Activated CD8-positive, alpha-beta memory T cell treated with anti-CD3 and anti-CD28 coated beads, Interleukin-2, amount 50 U/mL, for 24 hours (primary cell): ENCODE results near the gene HS3ST3A1.
"Not testable (repeated sequence)": the region's sequence is repeated elsewhere in the genome, so short reads cannot be mapped to it uniquely, and the experiment has no call there.

Source experiments
- DNase-seq: peaks from one replicate; pipeline ENCODE4 v3.0.0-alpha.2; 2020; ENCODE audit errors: extremely low read depth

HS3ST3A1 gene

DNA sequence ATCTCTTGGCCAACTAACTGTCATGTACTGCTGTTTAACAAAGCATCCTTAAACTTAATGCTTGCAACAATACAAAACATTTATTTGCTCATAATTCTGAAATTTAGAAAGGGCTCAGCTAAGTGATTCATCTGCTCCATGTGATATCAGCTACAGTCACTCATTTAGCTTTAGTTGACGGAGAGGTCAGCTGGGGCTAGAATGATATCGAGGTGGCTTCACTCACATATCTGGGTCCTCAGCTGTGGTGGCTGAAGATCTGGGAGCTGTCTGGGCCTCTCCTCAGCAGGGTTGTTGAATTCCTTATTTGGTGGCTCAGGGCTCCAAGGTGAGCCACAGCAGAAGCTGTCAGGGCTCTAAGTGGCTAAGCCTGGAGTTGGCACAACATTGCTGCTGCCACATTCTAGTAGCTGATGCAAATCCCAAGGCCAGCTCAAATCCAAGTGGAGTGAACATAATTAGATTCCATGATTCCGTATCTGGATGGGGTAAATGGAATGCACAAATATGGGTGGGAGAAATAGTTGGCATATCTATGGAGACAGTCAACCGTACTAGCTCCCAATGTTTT is 62.8 kb downstream of the HS3ST3A1 start:
- no peak for DNase-seq

DNA sequence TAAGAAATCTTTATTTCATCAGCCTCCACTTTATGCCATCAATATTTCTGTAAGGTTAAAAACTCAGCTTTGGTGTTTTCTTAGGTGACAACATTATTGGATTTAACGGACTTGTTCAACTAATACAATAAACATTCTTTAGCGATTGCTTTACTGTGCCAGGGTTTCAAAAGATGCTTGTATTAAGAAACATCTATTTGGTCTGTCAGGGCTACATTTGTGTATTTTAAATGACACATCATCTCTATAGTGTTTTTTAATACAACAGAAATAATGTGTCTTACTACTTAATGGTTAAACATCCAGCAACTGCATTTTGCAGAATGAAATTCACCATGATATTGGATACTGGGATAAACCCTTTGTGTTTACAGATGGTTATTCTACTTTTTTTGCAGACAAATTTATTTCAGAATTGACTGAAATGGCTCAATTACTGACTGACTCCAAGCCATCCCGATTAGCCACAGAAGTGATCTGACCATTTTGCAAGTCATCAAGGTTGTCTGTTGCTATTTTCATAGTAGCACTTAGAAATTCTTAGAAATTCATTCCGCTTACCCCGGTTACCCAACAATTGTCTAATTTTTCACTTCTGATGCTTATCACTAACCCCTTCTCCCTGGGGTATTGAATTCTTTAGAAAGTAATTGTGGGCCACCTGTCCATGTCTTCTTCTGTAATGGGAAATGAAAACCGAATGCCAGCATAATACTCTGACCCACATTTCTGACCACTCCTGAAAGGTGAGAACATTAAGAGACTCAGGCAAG is 63.7 kb downstream of the HS3ST3A1 start:
- no peak for DNase-seq

- DNase-seq: no peak
These were observed 64.5 kb downstream of the HS3ST3A1 start for GRCh38 chr17:13537167-13537731.

- no peak for DNase-seq
These were observed 66.8 kb downstream of the HS3ST3A1 start for GRCh38 chr17:13534946-13535345.

GRCh38 chr17:13531721-13532120 is 70.0 kb downstream of the HS3ST3A1 start:
- no peak for DNase-seq

- no peak for DNase-seq
These were observed 75.9 kb downstream of the HS3ST3A1 start for GRCh38 chr17:13525876-13526275.

- DNase-seq: no peak
These were observed 78.6 kb downstream of the HS3ST3A1 start for GRCh38 chr17:13523164-13523563.

- no peak for DNase-seq
These were observed 79.0 kb downstream of the HS3ST3A1 start for GRCh38 chr17:13522749-13523148.

DNA sequence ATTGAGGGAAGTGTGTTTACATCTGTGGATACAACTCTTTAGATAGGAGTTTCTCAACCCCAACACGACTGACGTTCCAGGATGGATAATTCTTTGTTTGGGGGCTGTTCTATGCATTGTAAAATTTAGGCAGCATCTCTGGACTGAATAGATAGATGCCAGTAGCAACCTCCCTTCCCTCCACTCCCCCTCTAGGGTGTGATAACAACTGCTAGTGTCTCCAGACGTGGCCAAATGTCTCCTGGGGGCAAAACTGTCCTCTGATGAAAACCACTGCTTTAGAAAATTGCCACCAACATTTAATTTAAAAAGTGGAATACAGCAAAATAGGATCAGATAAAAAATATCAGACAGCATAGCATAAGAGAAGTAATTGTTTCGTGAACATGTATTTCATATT is 79.9 kb downstream of the HS3ST3A1 start:
- no peak for DNase-seq

- DNase-seq: no peak
These were observed 80.7 kb downstream of the HS3ST3A1 start for GRCh38 chr17:13520899-13521572.

GRCh38 chr17:13518261-13519000 is 83.3 kb downstream of the HS3ST3A1 start:
- no peak for DNase-seq

GRCh38 chr17:13513039-13513405 is 88.7 kb downstream of the HS3ST3A1 start:
- DNase-seq: no peak

DNA sequence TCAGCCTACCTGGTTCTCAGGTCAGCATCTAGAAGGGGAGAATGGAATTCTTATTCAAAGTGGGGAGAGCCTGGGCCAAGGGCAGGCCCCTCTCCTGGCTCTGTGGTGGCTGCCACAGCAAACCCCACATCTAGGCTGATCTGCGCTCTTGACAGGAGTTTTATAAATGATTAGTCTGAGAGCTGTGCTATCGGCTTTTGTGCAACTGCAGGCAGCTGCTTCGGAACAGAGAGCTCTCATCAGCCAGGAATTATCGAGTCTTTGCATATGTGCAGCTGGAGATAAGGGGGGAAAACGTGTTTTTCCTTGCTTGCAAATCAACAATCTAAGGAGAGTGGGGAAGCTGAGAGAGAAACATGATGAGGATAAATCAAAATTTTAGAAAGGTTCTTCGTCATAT is 91.7 kb downstream of the HS3ST3A1 start:
- DNase-seq: no peak

- DNase-seq: no peak
These were observed 92.2 kb downstream of the HS3ST3A1 start for GRCh38 chr17:13509527-13509926.

DNA sequence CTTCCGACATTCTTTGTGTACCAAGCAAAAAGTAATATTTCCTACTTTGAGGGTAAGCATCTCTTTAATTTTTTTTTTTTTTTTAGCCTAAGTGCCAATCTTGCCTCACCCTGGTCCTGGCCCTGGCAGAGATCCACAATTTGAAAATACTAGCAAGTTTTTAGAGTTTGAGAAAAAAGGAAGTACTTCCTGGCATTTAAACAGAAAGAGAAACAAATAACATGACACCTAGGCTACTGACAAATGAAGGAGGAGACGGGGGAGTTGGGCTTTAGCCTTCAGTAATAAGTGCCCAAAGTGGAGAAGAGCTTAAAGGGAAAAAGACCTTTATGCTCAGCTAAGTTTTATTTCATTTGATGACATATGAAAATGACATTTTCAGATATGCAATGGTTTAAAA is 92.8 kb downstream of the HS3ST3A1 start:
- no peak for DNase-seq

- DNase-seq: no peak
These were observed 98.2 kb downstream of the HS3ST3A1 start for GRCh38 chr17:13503526-13503925.

- no peak for DNase-seq
These were observed 99.5 kb downstream of the HS3ST3A1 start for GRCh38 chr17:13502263-13502662.

DNA sequence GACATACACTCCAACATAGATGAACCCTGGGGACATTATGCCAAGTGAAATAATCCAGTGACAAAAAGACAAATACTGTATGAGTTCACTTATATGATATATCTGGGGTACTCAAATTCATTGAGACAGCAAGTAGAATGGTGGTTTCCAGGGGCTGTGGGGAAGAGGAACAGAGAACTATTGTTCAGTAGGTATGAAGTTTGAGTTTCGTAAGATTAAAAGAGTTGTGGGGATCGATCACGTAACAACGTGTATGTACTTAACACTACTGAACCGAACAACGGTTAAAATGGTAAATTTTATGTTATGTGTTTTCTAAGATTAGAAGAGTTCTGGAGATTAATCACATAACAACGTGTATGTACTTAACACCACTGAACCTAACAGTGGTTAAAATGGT is 100.8 kb downstream of the HS3ST3A1 start:
- DNase-seq: no peak

DNA sequence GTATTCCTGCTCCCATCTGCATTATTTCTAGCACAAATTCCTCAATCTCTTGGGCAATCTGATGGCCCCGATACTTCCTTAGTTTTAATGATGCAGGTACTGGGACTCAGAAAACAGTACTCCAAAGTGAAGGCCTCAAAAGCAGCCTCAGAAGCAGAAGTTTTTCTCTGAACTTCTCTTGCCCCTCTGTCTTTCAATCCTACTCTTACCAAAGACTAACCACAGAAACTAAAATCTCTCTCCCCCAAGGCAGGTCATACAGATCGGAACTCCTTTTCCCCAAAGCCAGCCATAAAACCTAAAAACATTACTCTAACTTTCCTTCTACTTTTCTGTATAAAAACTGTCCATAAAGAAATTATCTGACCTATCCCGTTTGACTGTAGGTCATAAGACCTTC is 103.5 kb downstream of the HS3ST3A1 start:
- no peak for DNase-seq

- not testable (repeated sequence) for DNase-seq
These were observed 105.1 kb downstream of the HS3ST3A1 start for GRCh38 chr17:13496553-13497056.

DNA sequence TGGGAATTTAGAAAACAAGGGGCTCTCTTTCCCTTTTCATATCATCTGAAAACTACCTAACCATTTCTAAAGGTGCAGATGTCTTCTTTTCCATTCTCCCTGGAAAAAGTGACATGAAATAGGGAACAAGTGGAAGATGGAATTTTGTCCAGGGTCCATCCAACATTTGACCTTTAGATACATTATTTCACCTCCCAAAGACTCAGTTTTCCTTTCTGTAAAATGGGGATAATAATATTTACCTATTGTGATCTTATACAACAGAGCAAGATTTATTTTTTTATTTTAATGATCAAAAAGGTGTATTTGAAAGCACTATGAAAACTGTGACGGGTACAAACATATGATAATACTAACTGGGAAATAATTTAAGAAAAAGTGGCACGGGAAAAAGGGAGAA is 106.3 kb downstream of the HS3ST3A1 start:
- DNase-seq: no peak

- DNase-seq: no peak
These were observed 109.0 kb downstream of the HS3ST3A1 start for GRCh38 chr17:13492737-13493122.
